Measurements from ENCODE around the gene WDHD1. TPM values are rescaled to one million over a fixed set of nuclear protein-coding genes. Genes with fewer than 3 reads are reported as not detected.
A peak's percentile ranks its signal among the peaks of the same experiment; 100 is the strongest.

The WDHD1 gene
- total RNA-seq, 2 experiments from 2014 or later: 1.8 to 2.2 TPM

GRCh38 chr14:55051165-55051422, 24.2 kb upstream of the WDHD1 start:
- ATAC-seq (ENCODE audit: poor library complexity): peak; percentile 2
- POLR2A ChIA-PET: interaction anchor here (0.5 to 3.2 kb wide), 28 partner anchors 9 to 1899 kb away, joined by 3 to 58 read pairs (median 4); partner anchors contain the start of genes BMP4, DLGAP5, FBXO34 and GCH1

GRCh38 chr14:55048900-55049436, 22.1 kb upstream of the WDHD1 start:
- H3K27ac Mint-ChIP-seq: no peak overlapping the region
- no peak overlapping the region for H3K27ac ChIP-seq (ENCODE audit: low read depth in 1 of 2, low read length in 2 of 2)
- intact Hi-C loops (cut with DNase I, micrococcal nuclease): no loop called here
- no peaks in the 10 kb centered on the region for H3K27me3 ChIP-seq (ENCODE audit: control insufficient read depth in 1 of 2, insufficient read depth in 2 of 2, low read length in 2 of 2)
- CTCF ChIA-PET: no interaction called here
- peaks cover 36% of the 10 kb centered on the region for H3K36me3 Mint-ChIP-seq (ENCODE audit: low read depth)
- no peaks in the 10 kb centered on the region for H3K9me3 ChIP-seq (ENCODE audit: control insufficient read depth in 1 of 2, insufficient read depth in 1 of 2, low read length in 2 of 2)
- peaks cover 27% of the 10 kb centered on the region for H3K4me1 Mint-ChIP-seq (ENCODE audit: low read depth)
- H3K27me3 Mint-ChIP-seq: no peaks in the 10 kb centered on the region
- H3K4me3 Mint-ChIP-seq: no peak overlapping the region
- H3K36me3 ChIP-seq (ENCODE audit: insufficient read depth, low read length): peaks cover 4% of the 10 kb centered on the region
- no peaks in the 10 kb centered on the region for H3K9me3 Mint-ChIP-seq
- no peak for TF ChIP-seq CTCF (IDR thresholded peaks at IDR 0.05)
- POLR2A ChIA-PET: interaction anchor here (0.7 kb wide), 1 partner anchor 146 kb away, joined by 3 read pairs; the partner anchor contains the start of gene GCH1
- ATAC-seq (ENCODE audit: poor library complexity) (no peak), DNase-seq (no peak)
- peaks cover 18% of the 10 kb centered on the region for H3K4me1 ChIP-seq (ENCODE audit: insufficient read depth, low read length)
- H3K4me3 ChIP-seq (ENCODE audit: low read length): no peak overlapping the region

More at GRCh38 chr14:55051165-55051422, 24.2 kb upstream of the WDHD1 start:
- H3K4me3 Mint-ChIP-seq: peak overlapping the region; percentile 95
- peaks cover 44% of the 10 kb centered on the region for H3K4me1 Mint-ChIP-seq (ENCODE audit: low read depth)
- peaks cover 49% of the 10 kb centered on the region for H3K36me3 Mint-ChIP-seq (ENCODE audit: low read depth)
- peak overlapping the region; percentile 91 for H3K4me3 ChIP-seq (ENCODE audit: low read length)
- CTCF ChIA-PET: interaction anchor here (0.6 to 3.3 kb wide), 34 partner anchors 9 to 616 kb away, joined by 3 to 55 read pairs (median 6); partner anchors contain the start of genes DLGAP5, GCH1, LGALS3 and SOCS4
- no peaks in the 10 kb centered on the region for H3K9me3 ChIP-seq (ENCODE audit: control insufficient read depth in 1 of 2, insufficient read depth in 1 of 2, low read length in 2 of 2)
- H3K36me3 ChIP-seq (ENCODE audit: insufficient read depth, low read length): peaks cover 5% of the 10 kb centered on the region
- no peaks in the 10 kb centered on the region for H3K9me3 Mint-ChIP-seq
- DNase-seq: no peak
- peaks cover 27% of the 10 kb centered on the region for H3K4me1 ChIP-seq (ENCODE audit: insufficient read depth, low read length)
- no peak for TF ChIP-seq CTCF (IDR thresholded peaks at IDR 0.05)
- H3K27me3 ChIP-seq (ENCODE audit: control insufficient read depth in 1 of 2, insufficient read depth in 2 of 2, low read length in 2 of 2): no peaks in the 10 kb centered on the region
- H3K27ac Mint-ChIP-seq: peak overlapping the region; percentile 96
- intact Hi-C loops (cut with DNase I, micrococcal nuclease): loop anchor here (1.0 to 10.0 kb wide), 9 partner anchors 24 to 654 kb away; partner anchors contain the start of genes SOCS4 (in 2 of the 2), WDHD1 (in 2 of the 2), CDKN3 (in 1 of the 2) and GCH1 (in 1 of the 2)
- no peaks in the 10 kb centered on the region for H3K27me3 Mint-ChIP-seq
- peak overlapping the region; percentile 70 to 98 for H3K27ac ChIP-seq (ENCODE audit: low read depth in 1 of 2, low read length in 2 of 2)

GRCh38 chr14:55047301-55048053, 20.6 kb upstream of the WDHD1 start:
- H3K36me3 Mint-ChIP-seq (ENCODE audit: low read depth): peaks cover 36% of the 10 kb centered on the region
- TF ChIP-seq CTCF (IDR thresholded peaks at IDR 0.05): no peak

More at GRCh38 chr14:55047301-55048053, 20.6 kb upstream of the WDHD1 start:
- H3K4me1 Mint-ChIP-seq (ENCODE audit: low read depth): peaks cover 13% of the 10 kb centered on the region
- Histone ChIP-seq H3K4me1 (ENCODE audit: insufficient read depth, low read length) (peaks cover 11% of the 10 kb centered on the region), H3K27me3 (ENCODE audit: control insufficient read depth in 1 of 2, insufficient read depth in 2 of 2, low read length in 2 of 2) (no peaks in the 10 kb centered on the region), H3K27ac (ENCODE audit: low read depth in 1 of 2, low read length in 2 of 2) (no peak overlapping the region), H3K9me3 (ENCODE audit: control insufficient read depth in 1 of 2, insufficient read depth in 1 of 2, low read length in 2 of 2) (no peaks in the 10 kb centered on the region), H3K4me3 (ENCODE audit: low read length) (no peak overlapping the region), H3K36me3 (ENCODE audit: insufficient read depth, low read length) (peaks cover 17% of the 10 kb centered on the region)
- ATAC-seq (ENCODE audit: poor library complexity) (no peak), DNase-seq (no peak)
- intact Hi-C loops (cut with DNase I, micrococcal nuclease): no loop called here
- ChIA-PET CTCF (interaction anchor here (0.6 to 1.5 kb wide), 4 partner anchors 9 to 42 kb away, joined by 3 to 6 read pairs (median 4); partner anchors contain the start of genes SOCS4 and WDHD1), POLR2A (no interaction called here)
- H3K27me3 Mint-ChIP-seq: no peaks in the 10 kb centered on the region
- no peaks in the 10 kb centered on the region for H3K9me3 Mint-ChIP-seq
- no peak overlapping the region for H3K4me3 Mint-ChIP-seq
- H3K27ac Mint-ChIP-seq: no peak overlapping the region

Data from CD4-positive, alpha-beta T cell (primary cell).